Neural cell (in vitro differentiated cells): ENCODE data around the gene C11orf97. TPM values are rescaled to one million over a fixed set of nuclear protein-coding genes. Genes with fewer than 3 reads are reported as not detected.

Experiments
- H2AFZ ChIP-seq: fragments of 200-600, 300-800 bp; sonication (generic), shearing (Covaris generic); 2 replicates; pipeline ENCODE4 v1.6.0; 2014; ENCODE audit warnings: low read depth, mild to moderate bottlenecking, antibody characterized with exemption, low read length, moderate library complexity
- H3F3A ChIP-seq: fragments of 200-600 bp; shearing (Covaris generic); 2 replicates; pipeline ENCODE4 v1.6.1; 2016; ENCODE audit warnings: mild to moderate bottlenecking, moderate library complexity, mixed read lengths, antibody characterized with exemption, low read length; ENCODE audit not compliant: insufficient read depth, poor library complexity, severe bottlenecking
- H3K27ac ChIP-seq: fragments of 200-600, 300-800 bp; sonication (generic), shearing (Covaris generic); 2 replicates; pipeline ENCODE4 v1.5.1; 2014; ENCODE audit warnings: mild to moderate bottlenecking, low read length, moderate library complexity
- H3K27me3 ChIP-seq: fragments of 300-800, 200-600 bp; sonication (generic), shearing (Covaris generic); 2 replicates; pipeline ENCODE4 v1.6.0; 2014; ENCODE audit warnings: mild to moderate bottlenecking, low read depth, low read length, moderate library complexity; ENCODE audit not compliant: insufficient read depth
- H3K36me3 ChIP-seq: fragments of 300-800, 200-600 bp; sonication (generic), shearing (Covaris generic); 2 replicates; pipeline ENCODE4 v1.5.1; 2014; ENCODE audit warnings: mild to moderate bottlenecking, antibody characterized with exemption, low read length, moderate library complexity; ENCODE audit not compliant: insufficient read depth
- H3K4me2 ChIP-seq: fragments of 300-800, 200-600 bp; sonication (generic), shearing (Covaris generic); 2 replicates; pipeline ENCODE4 v1.6.0; 2014; ENCODE audit warnings: mild to moderate bottlenecking, low read length
- H3K4me3 ChIP-seq: fragments of 300-800, 200-600 bp; sonication (generic), shearing (Covaris generic); 2 replicates; pipeline ENCODE4 v1.5.1; 2014; ENCODE audit warnings: mild to moderate bottlenecking, low read length, moderate library complexity
- H3K79me2 ChIP-seq: fragments of 200-600 bp; shearing (Covaris generic); replicated peaks from 2 replicates; pipeline ENCODE4 v1.6.0; 2014; ENCODE audit warnings: mild to moderate bottlenecking, low read length, moderate library complexity; ENCODE audit not compliant: insufficient read depth
- H3K9ac ChIP-seq: fragments of 300-800, 200-600 bp; sonication (generic), shearing (Covaris generic); 2 replicates; pipeline ENCODE4 v1.6.1; 2016; ENCODE audit warnings: mild to moderate bottlenecking, low read length, mixed read lengths
- H3K9me2 ChIP-seq: fragments of 200-600 bp; shearing (Covaris generic); 2 replicates; pipeline ENCODE4 v1.6.1; 2016; ENCODE audit warnings: mild to moderate bottlenecking, low read length, mixed read lengths; ENCODE audit not compliant: insufficient read depth
- H3K9me3 ChIP-seq: fragments of 200-600, 300-800 bp; sonication (generic), shearing (Covaris generic); 2 replicates; pipeline ENCODE4 v1.6.1; 2016; ENCODE audit warnings: mild to moderate bottlenecking, mixed run types, low read length, moderate library complexity, mixed read lengths
- H4K20me1 ChIP-seq: fragments of 200-600 bp; shearing (Covaris generic); 2 replicates; pipeline ENCODE4 v1.6.1; 2016; ENCODE audit warnings: mild to moderate bottlenecking, mixed run types; ENCODE audit not compliant: insufficient read depth
- CTCF ChIP-seq: fragments of 450-650 bp; IDR thresholded peaks from 2 replicates; pipeline ENCODE4 v1.5.1; 2014; ENCODE audit warnings: antibody characterized with exemption, mild to moderate bottlenecking, moderate library complexity; ENCODE audit not compliant: poor library complexity, severe bottlenecking
- EP300 ChIP-seq: fragments of 450-650 bp; conservative IDR thresholded peaks from 2 replicates; pipeline ENCODE4 v1.6.1; 2014; ENCODE audit warnings: antibody characterized with exemption, mild to moderate bottlenecking, moderate library complexity; ENCODE audit not compliant: poor library complexity, severe bottlenecking
- EZH2 ChIP-seq: fragments of 200-600, 300-800 bp; shearing (Covaris generic), sonication (generic); IDR thresholded peaks from 2 replicates; pipeline ENCODE4 v1.6.1; 2014; ENCODE audit warnings: antibody characterized with exemption, low read length, borderline replicate concordance, mild to moderate bottlenecking; ENCODE audit not compliant: insufficient read depth, poor library complexity, severe bottlenecking
- MXI1 ChIP-seq: fragments of 450-650 bp; conservative IDR thresholded peaks from 2 replicates; pipeline ENCODE4 v1.6.1; 2014; ENCODE audit warnings: antibody characterized with exemption, mild to moderate bottlenecking; ENCODE audit not compliant: poor library complexity, severe bottlenecking
- POLR2AphosphoS5 ChIP-seq: IDR thresholded peaks from 2 replicates; pipeline ENCODE4 v1.6.1; 2012
- RAD21 ChIP-seq: fragments of 450-650 bp; conservative IDR thresholded peaks from 2 replicates; pipeline ENCODE4 v1.6.1; 2014; ENCODE audit warnings: antibody characterized with exemption, mild to moderate bottlenecking, moderate library complexity
- REST ChIP-seq: IDR thresholded peaks from 2 replicates; pipeline ENCODE4 v1.6.1; 2012; ENCODE audit warnings: borderline replicate concordance
- SMC3 ChIP-seq: fragments of 450-650 bp; conservative IDR thresholded peaks from 2 replicates; pipeline ENCODE4 v1.6.1; 2014; ENCODE audit warnings: antibody characterized with exemption, mild to moderate bottlenecking, moderate library complexity; ENCODE audit not compliant: poor library complexity
- TAF1 ChIP-seq: IDR thresholded peaks from 2 replicates; pipeline ENCODE4 v1.6.1; 2012; ENCODE audit warnings: low read depth
- polyA plus RNA-seq: library from polyadenylated mRNA; depleted of rRNA; stranded (reverse); fragments of >200 nt; gene quantifications from 2 replicates; pipeline ENCODE4 v1.2.3, GENCODE V29; 2014

Gene C11orf97
- polyA plus RNA-seq, 1 donor from 2014 or later: 0.47 TPM

GRCh38 chr11:94563176-94563847 is 51.1 kb downstream of the C11orf97 start:
- Histone ChIP-seq H3K27me3 (no peaks in the 10 kb centered on the region), H2AFZ (no peak overlapping the region), H3K9me2 (no peaks in the 10 kb centered on the region), H3K27ac (no peak overlapping the region), H3K4me3 (no peak overlapping the region), H3K36me3 (no peaks in the 10 kb centered on the region), H3K4me2 (no peak overlapping the region), H3F3A (no peaks in the 10 kb centered on the region), H4K20me1 (no peaks in the 10 kb centered on the region), H3K9me3 (no peaks in the 10 kb centered on the region), H3K9ac (no peak overlapping the region), H3K79me2 (no peaks in the 10 kb centered on the region)
- TF ChIP-seq RAD21 (no peak), EP300 (no peak), EZH2 (no peak), SMC3 (no peak), REST (no peak), TAF1 (no peak), MXI1 (no peak), POLR2AphosphoS5 (no peak), CTCF (no peak)

- H4K20me1 ChIP-seq: no peaks in the 10 kb centered on the region
- H3K4me3 ChIP-seq: no peak overlapping the region
- no peak overlapping the region for H3K27ac ChIP-seq
- H3F3A ChIP-seq: no peaks in the 10 kb centered on the region
- H3K9ac ChIP-seq: no peak overlapping the region
- TF ChIP-seq EP300 (no peak), SMC3 (no peak), MXI1 (no peak), RAD21 (no peak), TAF1 (no peak), EZH2 (no peak), CTCF (no peak), POLR2AphosphoS5 (no peak), REST (no peak)
- no peaks in the 10 kb centered on the region for H3K9me3 ChIP-seq
- no peaks in the 10 kb centered on the region for H3K79me2 ChIP-seq
- H3K4me2 ChIP-seq: no peak overlapping the region
- H3K36me3 ChIP-seq: no peaks in the 10 kb centered on the region
- no peak overlapping the region for H2AFZ ChIP-seq
- no peaks in the 10 kb centered on the region for H3K27me3 ChIP-seq
- no peaks in the 10 kb centered on the region for H3K9me2 ChIP-seq
Measured at GRCh38 chr11:94563848-94564467, 51.7 kb downstream of the C11orf97 start.
